GM19043 (cell line): ENCODE measurements around the gene FRMD5.

Experiments used
- ATAC-seq: cut with Tn5 transposase; IDR thresholded peaks from one replicate; pipeline ENCODE4 v1.9.1; 2021; ENCODE audit warnings: low read depth; ENCODE audit not compliant: unreplicated experiment

The FRMD5 gene

GRCh38 chr15:43987924-43988323 is 207.1 kb downstream of the FRMD5 start:
- no peak for ATAC-seq

DNA sequence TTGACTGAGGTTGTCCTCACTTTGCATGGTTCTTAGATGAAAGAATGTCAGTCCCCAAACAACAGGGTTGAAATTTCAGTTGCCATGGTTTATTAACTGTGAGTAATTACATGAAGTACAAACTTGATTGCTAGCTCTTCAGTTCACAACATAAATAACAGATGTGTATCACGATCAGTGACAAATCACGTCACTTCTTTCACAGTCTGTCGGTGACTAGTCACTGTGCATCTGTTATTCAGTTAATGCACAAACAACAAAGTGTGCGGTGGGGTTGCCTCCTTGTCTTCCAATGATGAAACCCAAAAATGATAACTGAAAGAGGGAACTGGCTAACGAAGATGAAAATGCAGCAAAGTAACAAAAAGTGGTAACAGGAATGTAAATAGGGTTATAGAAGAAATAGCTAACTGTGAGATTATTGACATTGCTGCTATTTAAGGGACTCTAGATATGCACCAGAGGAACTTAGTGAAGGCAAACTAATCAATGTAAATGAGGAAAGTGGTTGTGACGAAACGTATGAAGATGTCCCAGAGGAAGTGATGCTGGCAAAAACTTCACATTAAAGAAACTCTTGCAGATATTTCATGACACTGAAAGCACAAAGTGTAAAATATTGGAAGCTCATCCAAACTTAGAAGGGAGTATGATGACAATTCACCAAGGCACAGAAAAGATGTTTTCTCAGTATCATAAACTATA is 208.9 kb downstream of the FRMD5 start:
- ATAC-seq, result no peak

DNA sequence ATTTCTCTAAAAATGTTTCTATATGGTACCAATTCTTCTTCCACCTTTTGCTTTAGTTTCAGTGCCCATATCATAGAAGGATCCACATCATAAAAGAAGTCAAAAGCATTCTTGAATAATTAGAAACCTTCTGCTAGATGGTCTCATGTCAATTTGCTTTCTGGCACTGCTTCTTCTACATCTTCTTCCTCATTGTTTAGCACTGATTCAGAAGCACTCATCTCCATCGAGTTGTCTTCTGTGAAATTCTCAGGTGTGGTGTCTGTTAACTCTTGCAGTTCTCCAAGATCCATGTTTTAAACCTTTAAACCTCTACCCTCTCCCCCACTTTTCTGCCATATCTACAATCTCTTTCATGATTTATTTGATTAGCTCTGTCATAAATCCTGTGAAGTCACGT is 213.5 kb downstream of the FRMD5 start:
- ATAC-seq, result no peak

- no peak for ATAC-seq
These were observed 217.8 kb downstream of the FRMD5 start for GRCh38 chr15:43977072-43977884.

GRCh38 chr15:43975770-43976169 is 219.3 kb downstream of the FRMD5 start:
- ATAC-seq, result no peak

DNA sequence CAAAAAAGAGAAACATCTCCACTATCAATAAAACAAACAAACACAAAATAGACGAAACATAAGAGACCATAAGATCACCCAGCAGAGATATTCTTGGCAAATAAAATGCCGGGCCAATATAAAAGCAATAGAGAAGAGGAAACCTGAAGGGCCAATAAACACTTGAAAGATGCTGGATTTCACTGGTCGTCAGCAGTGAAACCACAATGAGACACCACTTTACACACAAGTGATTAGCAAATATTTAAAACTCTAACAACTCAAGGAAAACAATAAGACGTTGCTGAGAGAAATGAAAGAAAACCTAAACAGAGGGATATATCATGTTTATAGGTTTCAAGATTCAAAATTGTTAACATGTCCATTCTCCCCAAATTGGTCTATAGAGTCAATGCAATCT is 219.7 kb downstream of the FRMD5 start:
- no peak for ATAC-seq

GRCh38 chr15:43974852-43975251 is 220.2 kb downstream of the FRMD5 start:
- peak; percentile 83 for ATAC-seq

GRCh38 chr15:43969802-43970375 is 225.2 kb downstream of the FRMD5 start:
- no peak for ATAC-seq

GRCh38 chr15:43968551-43968950 is 226.5 kb downstream of the FRMD5 start:
- ATAC-seq, result no peak

DNA sequence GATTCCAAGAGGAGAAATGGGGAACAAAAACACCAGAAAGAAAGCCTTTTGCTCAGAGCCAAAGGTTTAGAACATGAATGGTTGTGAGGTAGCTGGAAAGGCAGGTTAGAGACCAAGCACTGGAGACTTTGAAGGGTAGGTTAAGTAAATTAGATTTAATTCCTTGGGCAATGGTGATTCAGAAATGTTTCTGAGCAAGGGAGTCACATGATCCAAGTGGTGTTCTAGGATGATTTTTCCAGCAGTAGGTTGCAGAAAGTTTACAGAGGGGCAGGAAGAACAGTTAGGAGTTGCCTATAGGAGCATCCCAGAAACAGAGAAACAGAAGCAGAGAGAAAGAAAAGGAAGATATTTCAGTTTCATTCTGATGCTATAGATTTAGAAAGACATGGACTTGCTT is 228.4 kb downstream of the FRMD5 start:
- no peak for ATAC-seq

DNA sequence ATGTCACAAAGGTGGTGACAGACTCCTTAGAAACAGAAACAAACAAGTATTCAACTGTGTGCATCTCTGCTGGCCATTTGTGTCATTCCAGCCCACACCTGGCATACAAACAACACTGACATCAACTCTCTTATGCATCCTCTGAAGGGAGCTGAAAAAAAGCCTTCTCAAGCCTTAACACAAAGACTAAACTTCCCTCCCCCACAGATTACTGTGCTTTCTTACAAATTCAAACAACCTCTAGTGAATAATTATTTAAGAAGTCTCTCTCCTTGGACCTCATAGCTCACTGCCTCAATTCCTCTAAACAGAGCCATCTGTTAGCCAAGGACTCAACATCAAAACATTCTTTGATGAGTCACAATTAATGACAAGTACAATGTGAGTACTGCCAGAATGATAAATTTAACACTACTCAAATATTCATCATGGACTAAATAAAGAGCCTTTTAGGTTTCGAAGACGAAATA is 236.2 kb downstream of the FRMD5 start:
- ATAC-seq, result no peak

DNA sequence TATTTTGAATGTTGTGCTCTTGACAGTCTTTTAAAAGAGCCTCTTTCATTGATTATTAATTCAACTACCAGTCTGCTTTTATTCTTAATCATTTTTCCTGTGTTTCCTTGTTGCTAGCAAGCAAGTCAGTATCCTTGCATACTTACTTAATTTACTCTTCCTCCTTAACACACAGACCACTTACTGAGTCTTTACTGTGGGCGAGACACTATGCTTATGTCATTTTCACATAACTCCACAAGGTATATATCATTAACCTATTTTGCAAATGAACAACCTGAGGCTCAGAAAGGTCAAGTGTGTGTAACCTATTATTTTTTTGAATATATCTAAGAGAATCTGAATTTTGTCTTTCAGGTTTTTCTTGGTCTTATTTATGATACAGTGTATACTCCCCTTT is 237.3 kb downstream of the FRMD5 start:
- no peak for ATAC-seq

DNA sequence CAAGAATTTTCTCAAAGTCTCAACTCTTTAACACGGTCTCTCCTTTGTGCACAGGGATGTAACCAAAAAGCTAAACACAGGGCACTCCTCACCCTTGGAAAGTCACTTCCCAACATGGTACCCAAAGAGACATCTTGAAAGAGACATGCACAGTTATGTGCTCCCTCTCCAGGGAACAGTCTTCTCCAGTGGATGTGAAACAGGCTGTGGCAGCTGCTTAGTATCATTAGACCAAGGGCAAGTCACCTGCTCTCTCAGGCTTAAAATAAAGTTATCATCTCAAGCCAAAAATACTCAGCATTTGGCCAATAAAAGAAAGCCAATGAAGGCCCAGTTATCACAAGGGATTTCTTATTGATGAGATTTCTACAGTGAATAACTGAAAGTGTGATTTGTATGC is 239.9 kb downstream of the FRMD5 start:
- no peak for ATAC-seq

- ATAC-seq, result no peak
These were observed 240.9 kb downstream of the FRMD5 start for GRCh38 chr15:43954181-43954621.

DNA sequence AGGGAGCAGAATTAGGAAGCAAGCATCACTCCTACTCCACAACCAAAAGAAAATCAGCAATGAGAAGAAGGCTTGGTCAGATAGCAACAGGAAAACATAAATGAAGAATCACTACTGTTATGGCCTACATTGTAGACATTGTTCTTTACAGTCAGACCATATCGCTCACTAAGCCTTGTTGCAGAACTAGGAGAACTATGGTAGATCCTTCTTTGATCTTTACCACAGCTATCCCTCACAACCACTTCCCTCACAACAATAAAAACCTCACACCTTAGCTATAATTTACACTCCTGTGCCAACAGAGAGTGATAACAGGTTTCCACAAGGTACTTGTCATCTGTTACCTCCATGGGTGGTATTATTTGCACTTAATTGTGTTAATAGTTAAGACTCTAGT is 241.7 kb downstream of the FRMD5 start:
- no peak for ATAC-seq

DNA sequence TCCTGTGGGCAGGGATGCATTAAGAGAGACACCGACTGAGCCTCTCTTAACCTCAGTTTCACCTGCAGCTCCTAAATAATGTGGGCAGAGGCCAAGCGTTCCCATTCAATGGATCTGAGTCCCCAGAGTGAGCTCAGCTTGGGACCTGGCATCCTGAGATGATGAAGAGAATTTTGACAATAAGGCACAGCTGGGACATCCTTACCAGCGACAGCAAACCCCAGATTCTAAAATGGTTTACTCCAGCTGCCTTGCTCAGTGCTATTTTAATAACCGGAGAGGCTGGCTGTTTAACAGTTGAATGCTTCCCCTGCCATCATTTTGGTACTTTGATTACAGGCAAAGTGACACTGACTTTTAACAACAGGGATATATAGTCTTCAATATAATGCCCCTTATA is 244.5 kb downstream of the FRMD5 start:
- ATAC-seq, result no peak

GRCh38 chr15:43948691-43949325 is 246.3 kb downstream of the FRMD5 start:
- ATAC-seq, result peak; percentile 74

DNA sequence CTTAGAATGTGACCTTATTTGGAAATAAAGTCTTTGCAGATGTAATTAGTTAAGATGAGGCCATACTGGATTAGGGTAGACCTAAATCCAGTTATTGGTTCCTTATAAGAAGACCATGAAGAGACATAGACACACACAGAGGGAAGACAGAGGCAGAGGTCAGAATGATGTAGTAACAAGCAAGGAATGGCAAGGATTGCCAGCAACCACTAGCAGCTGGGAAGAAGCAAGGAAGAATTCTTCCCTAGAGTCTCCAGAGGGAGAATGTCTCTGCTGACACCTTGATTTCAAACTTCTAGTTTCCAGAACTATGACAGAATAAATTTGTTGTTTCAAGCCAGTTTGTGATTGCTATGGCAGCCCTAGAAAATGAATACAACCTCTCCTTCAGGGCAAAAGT is 251.6 kb downstream of the FRMD5 start:
- no peak for ATAC-seq

DNA sequence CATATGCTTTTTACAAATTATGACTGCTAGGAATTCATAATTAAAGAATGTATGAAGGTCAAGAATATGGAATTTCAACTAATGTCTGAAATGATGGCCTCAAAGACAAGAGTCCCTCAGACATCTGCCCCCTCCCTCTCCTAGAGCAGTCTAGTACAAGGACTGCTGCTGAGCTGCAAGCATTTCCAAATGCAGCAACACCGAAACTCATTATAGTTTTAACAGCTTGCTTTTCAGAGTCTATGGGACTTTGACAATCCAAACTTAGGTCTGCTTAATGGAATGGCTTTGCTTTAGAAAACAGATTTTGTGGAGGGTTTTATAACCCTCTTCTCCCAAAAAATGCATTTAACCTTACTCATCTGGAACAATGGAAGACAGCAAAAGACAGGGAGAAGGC is 252.9 kb downstream of the FRMD5 start:
- ATAC-seq, result no peak

DNA sequence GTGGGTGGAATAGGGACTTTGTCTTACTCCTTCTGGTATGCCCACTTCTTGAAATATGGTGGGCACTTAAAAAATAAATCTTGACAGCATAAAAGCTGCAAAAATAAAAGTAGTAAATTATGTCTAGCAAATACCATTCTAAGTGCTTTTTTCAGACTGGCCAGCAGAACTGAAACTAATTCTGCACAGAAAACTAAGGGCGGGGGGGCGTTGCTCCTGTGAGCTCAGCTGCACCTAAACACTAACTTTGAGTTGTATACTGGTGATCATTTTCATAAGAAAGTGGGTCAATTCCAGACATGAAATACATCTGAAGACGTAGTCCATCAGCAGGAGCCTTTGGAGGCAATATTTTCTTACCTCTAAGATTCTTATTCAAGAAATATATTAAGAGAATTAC is 253.5 kb downstream of the FRMD5 start:
- ATAC-seq, result peak; percentile 57

DNA sequence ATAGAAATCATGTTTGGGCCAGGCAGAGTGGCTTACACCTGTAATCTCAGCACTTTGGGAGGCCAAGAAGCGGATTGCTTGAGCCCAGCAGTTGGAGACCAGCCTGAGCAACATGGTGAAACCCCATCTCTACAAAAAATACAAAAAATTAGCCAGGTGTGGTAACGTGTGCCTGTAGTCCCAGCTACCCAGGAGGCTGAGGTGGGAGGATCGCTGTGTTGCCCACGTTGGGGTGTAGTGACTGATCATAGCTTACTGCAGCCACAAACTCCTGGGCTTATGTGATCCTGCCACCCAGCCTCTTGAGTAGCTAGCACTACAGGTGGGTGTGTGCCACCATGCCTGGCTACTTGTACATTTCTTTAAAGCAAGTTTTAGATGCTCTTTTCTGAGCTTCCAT is 254.0 kb downstream of the FRMD5 start:
- ATAC-seq, result no peak
